IMR-90 (cell line): ENCODE measurements around the gene HMCN1. TPM values are rescaled to one million over a fixed set of nuclear protein-coding genes. Genes with fewer than 3 reads are reported as not detected.
A peak's percentile ranks its signal among the peaks of the same experiment; 100 is the strongest.

Source experiments
- ATAC-seq: fragments of 200-7000 bp; cut with Tn5 transposase; 2 replicates; pipeline ENCODE4 v1.9.1; 2020; ENCODE audit warnings: low read depth, mild to moderate bottlenecking, moderate library complexity
- BruUV-seq: library from RNA; stranded (reverse); fragments of 400-500 nt; replicated peaks from 2 replicates; lab custom pipeline; 2021; lab: Mats Ljungman, UMichigan
- CTCF ChIA-PET: fragments of 300-600 bp; formaldehyde crosslinking; extraction: SDS; loops from one replicate; lab custom pipeline; 2021; ENCODE audit warnings: antibody characterized with exemption; lab: Yijun Ruan, JAX
- POLR2A ChIA-PET: fragments of 300-600 bp; sonication (Branson Sonifier 250); formaldehyde crosslinking; loops from one replicate; lab custom pipeline; 2022; ENCODE audit warnings: antibody characterized with exemption; ENCODE audit not compliant: unreplicated experiment; lab: Charles Lee
- DNase-seq: peaks from one replicate; pipeline ENCODE4 v3.0.0; 2013
- H2AFZ ChIP-seq: replicated peaks from 2 replicates; pipeline ENCODE3; 2013; ENCODE audit warnings: low read length, mild to moderate bottlenecking; ENCODE audit not compliant: poor library complexity
- H2AK5ac ChIP-seq: 2 replicates; pipeline ENCODE4 v1.6.1; 2013; ENCODE audit warnings: low read depth, low read length, inconsistent platforms
- H2AK9ac ChIP-seq: replicated peaks from 2 replicates; pipeline ENCODE3; 2013; ENCODE audit warnings: mild to moderate bottlenecking, low read depth, low read length, moderate library complexity; ENCODE audit not compliant: poor library complexity
- H2BK120ac ChIP-seq: 2 replicates; pipeline ENCODE4 v1.6.1; 2013; ENCODE audit warnings: low read depth, low read length, inconsistent platforms
- H2BK15ac ChIP-seq: 3 replicates; pipeline ENCODE4 v1.6.1; 2013; ENCODE audit warnings: low read depth, low read length, inconsistent platforms
- H2BK20ac ChIP-seq: 2 replicates; pipeline ENCODE4 v1.6.1; 2013; ENCODE audit warnings: low read depth, mild to moderate bottlenecking, inconsistent platforms, low read length, moderate library complexity
- H2BK5ac ChIP-seq: 2 replicates; pipeline ENCODE4 v1.6.1; 2013; ENCODE audit warnings: mild to moderate bottlenecking, low read depth, low read length, inconsistent platforms; ENCODE audit not compliant: poor library complexity, severe bottlenecking
- H3K14ac ChIP-seq: replicated peaks from 2 replicates; pipeline ENCODE4 v1.6.1; 2013; ENCODE audit warnings: low read depth, low read length, inconsistent platforms
- H3K18ac ChIP-seq: 2 replicates; pipeline ENCODE4 v1.6.1; 2013; ENCODE audit warnings: low read depth, low read length, control low read depth
- H3K23ac ChIP-seq: 2 replicates; pipeline ENCODE4 v1.6.1; 2013; ENCODE audit warnings: low read depth, low read length, inconsistent platforms
- H3K27ac ChIP-seq: 2 replicates; pipeline ENCODE4 v1.5.1; 2013; ENCODE audit warnings: mild to moderate bottlenecking, control low read depth, low read length; ENCODE audit not compliant: insufficient read depth
- H3K27me3 ChIP-seq: 2 replicates; pipeline ENCODE4 v1.6.1; 2013; ENCODE audit warnings: low read length; ENCODE audit not compliant: control insufficient read depth, insufficient read depth
- H3K36me3 ChIP-seq: 2 replicates; pipeline ENCODE4 v1.6.1; 2013; ENCODE audit warnings: low read length, mixed read lengths; ENCODE audit not compliant: control insufficient read depth, insufficient read depth
- H3K4ac ChIP-seq: 2 replicates; pipeline ENCODE4 v1.6.1; 2013; ENCODE audit warnings: low read depth, low read length, inconsistent platforms
- H3K4me1 ChIP-seq: 2 replicates; pipeline ENCODE4 v1.6.1; 2013; ENCODE audit warnings: low read length, mixed read lengths; ENCODE audit not compliant: control insufficient read depth, insufficient read depth
- H3K4me2 ChIP-seq: 2 replicates; pipeline ENCODE4 v1.6.1; 2013; ENCODE audit warnings: low read depth, mild to moderate bottlenecking, control low read depth, low read length, moderate library complexity
- H3K4me3 ChIP-seq: 2 replicates; pipeline ENCODE4 v1.5.1; 2013; ENCODE audit warnings: low read depth, mild to moderate bottlenecking, control low read depth, low read length, moderate library complexity; ENCODE audit not compliant: insufficient read depth
- H3K56ac ChIP-seq: 2 replicates; pipeline ENCODE4 v1.6.1; 2013; ENCODE audit warnings: low read length, inconsistent platforms; ENCODE audit not compliant: insufficient read depth; ENCODE audit errors: extremely low read depth
- H3K79me1 ChIP-seq, 2 experiments: 2 replicates each; pipeline ENCODE4 v1.6.1; 2013; ENCODE audit warnings: low read length in 2 of 2, inconsistent platforms in 1 of 2, low read depth in 1 of 2
- H3K9ac ChIP-seq: 2 replicates; pipeline ENCODE4 v1.6.1; 2013; ENCODE audit warnings: low read depth, low read length, control low read depth
- H3K9me1 ChIP-seq: 2 replicates; pipeline ENCODE4 v1.6.1; 2013; ENCODE audit warnings: low read length, inconsistent platforms; ENCODE audit not compliant: insufficient read depth
- H3K9me3 ChIP-seq: 2 replicates; pipeline ENCODE4 v1.6.1; 2013; ENCODE audit warnings: low read length; ENCODE audit not compliant: control insufficient read depth, insufficient read depth
- H4K20me1 ChIP-seq: 2 replicates; pipeline ENCODE4 v1.6.1; 2013; ENCODE audit warnings: low read length, inconsistent platforms; ENCODE audit not compliant: insufficient read depth
- H4K5ac ChIP-seq: 2 replicates; pipeline ENCODE4 v1.6.1; 2013; ENCODE audit warnings: mild to moderate bottlenecking, low read depth, low read length, control low read depth
- H4K8ac ChIP-seq, 2 experiments: 2 replicates each; pipeline ENCODE4 v1.6.1; 2013; ENCODE audit warnings: low read depth in 2 of 2, low read length in 2 of 2, control low read depth in 1 of 2, inconsistent platforms in 1 of 2
- H4K91ac ChIP-seq: 2 replicates; pipeline ENCODE4 v1.6.1; 2013; ENCODE audit warnings: low read depth, low read length, inconsistent platforms; ENCODE audit not compliant: insufficient read depth
- BHLHE40 ChIP-seq: fragments of 150-350 bp; IDR thresholded peaks from 2 replicates; pipeline ENCODE4 v1.6.1; 2016; ENCODE audit warnings: mild to moderate bottlenecking, low read depth, low read length
- CEBPB ChIP-seq: IDR thresholded peaks from 2 replicates; pipeline ENCODE4 v1.6.1; 2012; ENCODE audit warnings: low read depth, low read length, improper control_type of control experiment
- CHD1 ChIP-seq: IDR thresholded peaks from 2 replicates; pipeline ENCODE4 v1.6.1; 2012; ENCODE audit warnings: low read depth, low read length, improper control_type of control experiment
- MAFK ChIP-seq: IDR thresholded peaks from 2 replicates; pipeline ENCODE4 v1.6.1; 2012; ENCODE audit warnings: low read depth, low read length, improper control_type of control experiment
- MAZ ChIP-seq: IDR thresholded peaks from 2 replicates; pipeline ENCODE4 v1.6.1; 2012; ENCODE audit warnings: low read depth, mild to moderate bottlenecking, low read length, improper control_type of control experiment, moderate library complexity, borderline replicate concordance
- NFE2L2 ChIP-seq: fragments of 150-350 bp; IDR thresholded peaks from 2 replicates; pipeline ENCODE4 v1.6.1; 2016; ENCODE audit warnings: low read depth, mild to moderate bottlenecking, low read length
- RAD21 ChIP-seq: IDR thresholded peaks from 2 replicates; pipeline ENCODE4 v1.6.1; 2012; ENCODE audit warnings: low read length, improper control_type of control experiment
- RCOR1 ChIP-seq: IDR thresholded peaks from 2 replicates; pipeline ENCODE4 v1.6.1; 2012; ENCODE audit warnings: mild to moderate bottlenecking, low read length, improper control_type of control experiment; ENCODE audit not compliant: insufficient replicate concordance
- WGBS, 2 experiments: methylation state at CpG; one replicate each; pipeline versions ENCODE4 v1.1.5 to v1.1.7; 2013; ENCODE audit warnings: missing lambda C conversion rate in 2 of 2; ENCODE audit not compliant: insufficient read length in 1 of 2; ENCODE audit errors: extremely low coverage in 2 of 2; 5-methylcytosine and 5-hydroxymethylcytosine counted together
- dilution Hi-C: fragments of 300-500 bp; cut with HindIII; formaldehyde crosslinking; loops from one replicate; pipeline ENCODE4 v1.14.3; 2018; ENCODE audit warnings: low sequenced_read_pairs; ENCODE audit not compliant: unreplicated experiment
- in situ Hi-C: fragments of 300-500 bp; cut with MboI; formaldehyde crosslinking; loops from 3 replicates; pipeline ENCODE4 v1.14.3; 2019; ENCODE audit warnings: low sequenced_read_pairs, inconsistent platforms, mixed read lengths
- intact Hi-C: fragments of 100-400 bp; cut with micrococcal nuclease; formaldehyde crosslinking; loops from 2 replicates; pipeline ENCODE4 v1.10.0; 2022
- polyA plus RNA-seq, 3 experiments: library from polyadenylated mRNA; depleted of rRNA; stranded (reverse); fragments of >200 nt; gene quantifications; 2 replicates each; pipeline ENCODE4 v1.2.3, GENCODE V29; 2012; ENCODE audit warnings: low replicate concordance in 1 of 3
- total RNA-seq: library from RNA; depleted of rRNA; stranded (reverse); fragments of >200 nt; gene quantifications from 2 replicates; pipeline ENCODE4 v1.2.3, GENCODE V29; 2012

HMCN1 gene
- total and polyA plus RNA-seq, 2 of the 4 experiments (the other 2 are of a cell fraction), result 6.1 to 11.7 TPM

GRCh38 chr1:185816460-185816859 is 82.3 kb downstream of the HMCN1 start:
- ChIA-PET CTCF (interaction anchor here (0.7 kb wide), 1 partner anchor 479 kb away, joined by 4 read pairs; no protein-coding TSS in a partner anchor), POLR2A (no interaction called here)
- H2AK5ac ChIP-seq, result no peak overlapping the region
- no peak overlapping the region for H4K8ac ChIP-seq
- no peaks in the 10 kb centered on the region for H3K36me3 ChIP-seq
- H3K9me1 ChIP-seq, result peaks cover 3% of the 10 kb centered on the region; the same call in 1 of the 2 replicates
- H3K4me2 ChIP-seq, result no peak overlapping the region
- no peak overlapping the region for H3K4ac ChIP-seq
- H2BK120ac ChIP-seq, result no peak overlapping the region
- H2BK15ac ChIP-seq, result no peak overlapping the region
- H3K9me3 ChIP-seq, result no peaks in the 10 kb centered on the region
- TF ChIP-seq BHLHE40 (no peak), RCOR1 (no peak), CEBPB (peak; percentile 51), CHD1 (no peak), MAFK (peak; percentile 17; the same call in 1 of the 2 replicates), NFE2L2 (no peak), MAZ (no peak), RAD21 (no peak)
- no peak overlapping the region for H2AK9ac ChIP-seq
- no peaks in the 10 kb centered on the region for H3K4me1 ChIP-seq
- ATAC-seq, result no peak
- H3K18ac ChIP-seq, result no peak overlapping the region
- no TSS peak for BruUV-seq
- H4K5ac ChIP-seq, result no peak overlapping the region
- no peak overlapping the region for H3K14ac ChIP-seq
- no peaks in the 10 kb centered on the region for H3K27me3 ChIP-seq
- dilution Hi-C loops (no loop called here), in situ Hi-C loops (no loop called here), intact Hi-C loops (loop anchor here (10.0 kb wide), 1 partner anchor 148 kb away; no protein-coding TSS in a partner anchor)
- no peak overlapping the region for H3K27ac ChIP-seq
- no peaks in the 10 kb centered on the region for H3K79me1 ChIP-seq
- H3K23ac ChIP-seq, result no peak overlapping the region
- no peak overlapping the region for H4K91ac ChIP-seq
- H2BK20ac ChIP-seq, result no peak overlapping the region
- H3K9ac ChIP-seq, result no peak overlapping the region
- H3K56ac ChIP-seq, result no peak overlapping the region
- no peak overlapping the region for H2BK5ac ChIP-seq
- H2AFZ ChIP-seq, result no peak overlapping the region
- no peak overlapping the region for H3K4me3 ChIP-seq
- H4K20me1 ChIP-seq, result no peaks in the 10 kb centered on the region
- DNase-seq, result peak; percentile 47
- WGBS, 2 experiments, result no CpG with 5 or more reads among the region's 1 CpG
